GM12874 (cell line): ENCODE results near the gene PLEKHH3.

Experiments
- CTCF ChIP-seq: IDR thresholded peaks from 2 replicates; pipeline ENCODE4 v1.5.1; 2011; ENCODE audit warnings: low read depth, mild to moderate bottlenecking, control low read depth, low read length, moderate library complexity; ENCODE audit not compliant: insufficient read depth

The PLEKHH3 gene

GRCh38 chr17:42674755-42675347 lies 1.9 kb downstream of the PLEKHH3 start:
- TF ChIP-seq CTCF, result no peak

- TF ChIP-seq CTCF, result peak; percentile 74
These were observed 2.7 kb downstream of the PLEKHH3 start for GRCh38 chr17:42673885-42674754.

DNA sequence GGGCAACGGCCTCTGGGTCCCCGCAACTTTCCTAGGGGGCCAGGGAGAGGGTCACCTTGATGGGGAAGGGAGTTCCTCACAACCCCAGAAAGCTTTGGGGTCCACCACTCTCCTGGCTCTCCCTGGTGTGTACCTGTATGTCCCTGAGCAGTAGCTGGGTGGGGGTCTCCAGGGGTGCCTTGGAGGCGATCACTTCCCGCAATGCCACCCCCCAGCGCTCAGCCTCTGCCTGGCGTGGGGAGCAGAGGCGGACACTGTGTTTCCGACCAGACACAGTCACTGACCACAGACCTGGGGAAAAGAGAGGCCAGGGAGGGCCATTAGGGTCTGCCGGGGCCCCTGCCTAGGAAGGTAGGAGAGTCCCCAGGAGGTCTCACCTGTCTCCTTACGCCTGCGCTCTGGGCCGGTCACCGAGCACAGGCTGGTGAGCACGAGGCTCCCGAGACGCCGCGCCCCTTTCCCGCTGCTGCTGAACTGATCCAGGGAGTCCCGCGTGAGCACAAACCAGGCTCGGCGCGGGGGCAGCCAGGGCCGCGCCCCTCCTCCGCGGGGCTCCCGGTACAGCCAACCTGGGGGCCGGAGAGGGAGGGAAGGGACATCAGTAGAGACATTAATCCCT lies 3.4 kb downstream of the PLEKHH3 start:
- TF ChIP-seq CTCF, result no peak

GRCh38 chr17:42672038-42672437 lies 4.8 kb downstream of the PLEKHH3 start:
- TF ChIP-seq CTCF, result no peak

GRCh38 chr17:42670789-42671657 lies 5.8 kb downstream of the PLEKHH3 start:
- TF ChIP-seq CTCF, result no peak

DNA sequence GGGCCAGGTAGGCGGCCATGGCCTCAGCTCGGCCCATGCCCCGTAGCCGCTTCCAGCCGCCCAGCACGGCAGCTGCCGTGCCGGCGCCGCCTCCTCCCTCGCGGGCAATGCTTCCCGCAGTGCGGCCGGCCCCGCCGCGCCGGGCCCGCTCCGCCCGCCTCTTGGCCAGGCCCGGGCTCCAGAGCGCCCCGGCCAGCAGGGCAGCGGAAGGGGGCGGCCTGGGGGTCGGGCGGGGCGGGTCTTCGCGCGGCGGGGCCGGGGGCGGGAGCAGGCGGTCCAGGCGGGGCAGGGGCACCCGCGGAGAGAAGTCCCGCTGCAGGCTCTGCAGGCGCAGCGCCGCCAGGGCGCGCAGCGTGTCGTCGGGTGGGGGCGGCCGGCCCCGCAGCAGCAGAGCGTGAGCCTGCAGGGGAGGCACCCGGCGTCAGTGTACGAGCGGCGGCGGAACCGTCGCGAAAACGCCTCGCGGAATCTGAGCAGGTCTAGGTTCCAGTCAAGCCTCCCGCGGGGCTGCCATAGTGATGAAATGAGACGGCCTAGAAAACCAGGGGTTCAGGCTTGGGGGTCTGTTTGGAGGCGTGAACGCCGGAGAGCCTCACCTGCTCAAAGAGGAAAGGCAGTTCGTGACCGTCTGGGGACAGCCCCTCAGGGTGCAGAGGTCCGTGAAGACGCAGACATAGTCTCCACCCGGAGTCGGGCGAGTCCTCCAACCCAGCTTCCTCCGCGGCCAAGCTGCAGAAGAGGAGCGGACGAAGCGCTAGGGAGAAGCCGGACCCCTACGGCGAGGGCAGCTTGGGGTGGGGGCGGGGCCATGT lies 6.6 kb downstream of the PLEKHH3 start:
- no peak for TF ChIP-seq CTCF
